Stimulated activated CD8-positive, alpha-beta memory T cell treated with anti-CD3 and anti-CD28 coated beads, Interleukin-2, amount 100 ng/mL, for 1 hour (primary cell): ENCODE measurements around the gene AKAP9.
"Not testable (repeated sequence)": the region's sequence is repeated elsewhere in the genome, so short reads cannot be mapped to it uniquely, and the experiment has no call there.

Experiments used
- DNase-seq, 2 donors: peaks; one replicate each; pipeline ENCODE4 v3.0.0-alpha.2; 2020; ENCODE audit warnings: low read depth in 2 of 2

The AKAP9 gene

DNA sequence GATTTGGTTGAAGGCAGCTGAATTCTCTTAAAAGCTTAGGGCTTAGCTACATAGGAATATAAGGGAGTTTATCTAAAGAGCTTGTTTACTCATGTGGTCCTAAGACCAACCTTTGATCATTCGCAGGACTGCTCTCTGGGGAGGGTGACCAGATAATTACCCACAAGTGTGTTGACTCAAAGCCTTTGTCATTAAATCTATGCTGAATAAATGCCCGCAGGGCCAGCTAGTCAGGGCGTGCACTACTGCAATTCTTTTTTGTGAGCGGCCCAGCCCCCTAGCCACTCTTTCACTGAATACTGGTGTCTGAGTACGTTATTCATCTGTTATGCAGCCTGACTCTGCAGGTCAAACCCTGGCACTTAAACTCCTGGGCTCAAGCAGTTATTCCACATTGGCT, 69.6 kb downstream of the AKAP9 start:
- DNase-seq = no peak

DNA sequence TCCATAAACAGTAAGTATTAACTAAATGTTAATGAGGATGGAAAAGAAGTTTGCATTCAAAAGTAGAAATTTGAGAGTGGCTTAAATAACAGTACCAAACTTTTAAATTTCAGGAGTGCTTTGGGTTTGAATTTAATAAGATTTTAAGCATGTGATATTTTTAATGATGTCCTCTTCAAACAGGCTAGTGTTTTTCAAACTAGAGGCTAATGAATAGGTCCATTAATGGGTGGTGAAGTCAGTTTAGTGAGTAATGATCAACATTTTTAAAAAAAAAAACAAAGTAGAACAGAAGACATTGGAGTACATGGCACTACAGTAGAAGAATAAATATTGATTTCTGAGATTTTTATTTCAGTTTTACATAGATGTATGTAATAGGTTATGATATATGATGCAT, 72.9 kb downstream of the AKAP9 start:
- no peak for DNase-seq

DNA sequence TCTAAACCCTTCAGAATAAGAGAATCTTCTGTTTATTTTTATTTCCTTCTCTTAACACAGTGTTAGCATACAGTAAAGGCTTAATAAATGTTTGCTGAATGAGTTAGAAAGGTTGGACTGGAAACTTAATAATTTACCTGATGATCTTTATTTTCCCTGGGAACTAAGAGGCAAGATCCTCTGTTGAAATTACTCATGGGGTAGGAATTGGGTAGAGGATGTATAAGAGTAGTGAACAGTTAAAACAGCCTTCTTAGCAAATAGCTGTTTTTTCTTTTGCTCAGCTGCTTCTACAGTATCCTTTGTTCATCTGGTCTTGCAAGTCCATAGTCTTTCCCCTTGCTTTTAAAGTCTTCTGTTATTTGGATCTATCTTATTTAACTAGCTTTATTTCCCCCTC, 80.0 kb downstream of the AKAP9 start:
- DNase-seq = no peak

DNA sequence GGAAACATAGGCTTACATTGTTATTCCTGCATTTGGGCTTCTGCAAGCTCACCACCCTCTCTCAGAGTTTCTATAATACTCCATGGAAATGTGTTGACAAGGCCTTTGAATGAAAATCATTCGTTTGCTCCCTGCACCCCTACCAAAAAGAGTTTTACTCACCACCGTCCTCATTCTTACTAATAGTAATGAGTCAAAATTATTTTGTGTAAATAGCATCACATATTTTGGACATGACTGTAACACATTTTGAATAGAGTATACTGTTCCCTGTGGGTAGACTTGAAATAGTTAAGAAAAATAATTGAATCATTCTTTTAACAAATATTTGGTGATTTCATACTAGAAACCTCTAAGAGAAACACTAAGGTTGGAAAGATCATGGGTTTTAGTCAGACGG, 84.6 kb downstream of the AKAP9 start:
- DNase-seq = no peak

DNA sequence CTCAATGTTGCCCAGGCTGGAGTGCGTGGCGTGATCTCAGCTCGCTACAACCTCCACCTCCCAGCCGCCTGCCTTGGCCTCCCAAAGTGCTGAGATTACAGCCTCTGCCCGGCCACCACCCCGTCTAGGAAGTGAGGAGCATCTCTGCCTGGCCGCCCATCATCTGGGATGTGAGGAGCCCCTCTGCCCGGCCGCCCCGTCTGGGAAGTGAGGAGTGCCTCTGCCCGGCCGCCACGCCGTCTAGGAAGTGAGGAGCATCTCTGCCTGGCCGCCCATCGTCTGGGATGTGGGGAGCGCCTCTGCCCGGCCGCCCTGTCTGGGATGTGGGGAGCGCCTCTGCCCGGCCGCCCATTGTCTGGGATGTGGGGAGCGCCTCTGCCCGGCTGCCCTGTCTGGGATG, 86.0 kb downstream of the AKAP9 start:
- DNase-seq = not testable (repeated sequence)

DNA sequence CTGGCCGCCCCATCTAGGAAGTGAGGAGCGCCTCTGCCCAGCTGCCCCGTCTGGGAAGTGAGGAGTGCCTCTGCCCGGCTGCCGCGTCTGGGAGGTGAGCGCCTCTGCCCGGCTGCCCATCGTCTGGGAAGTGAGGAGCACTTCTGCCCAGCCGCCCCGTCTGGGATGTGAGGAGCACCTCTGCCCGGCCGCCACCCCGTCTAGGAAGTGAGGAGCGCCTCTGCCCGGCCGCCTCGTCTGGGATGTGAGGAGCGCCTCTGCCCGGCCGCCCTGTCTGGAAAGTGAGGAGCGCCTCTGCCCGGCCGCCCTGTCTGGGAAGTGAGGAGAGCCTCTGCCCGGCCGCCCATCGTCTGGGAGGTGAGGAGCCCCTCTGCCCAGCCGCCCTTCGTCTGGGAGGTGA, 86.5 kb downstream of the AKAP9 start:
- DNase-seq = not testable (repeated sequence)

DNA sequence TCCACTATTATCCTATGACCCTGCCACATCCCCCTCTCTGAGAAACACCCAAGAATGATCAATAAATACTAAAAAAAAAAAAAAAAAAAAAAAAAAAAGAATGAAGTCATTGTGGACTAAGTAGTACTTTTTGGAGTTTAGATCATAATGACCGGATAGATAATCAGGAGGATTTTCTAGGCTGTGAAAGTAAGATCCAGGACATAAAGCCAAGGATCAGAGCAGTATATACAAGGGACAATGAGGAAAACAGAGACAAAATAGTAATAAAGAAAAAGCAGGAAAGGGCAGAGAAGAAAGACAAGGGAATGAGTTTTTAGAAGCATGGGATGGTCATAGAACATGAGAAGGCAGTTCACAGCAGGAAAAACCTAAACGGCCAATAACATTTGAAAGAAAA, 87.6 kb downstream of the AKAP9 start:
- no peak for DNase-seq

DNA sequence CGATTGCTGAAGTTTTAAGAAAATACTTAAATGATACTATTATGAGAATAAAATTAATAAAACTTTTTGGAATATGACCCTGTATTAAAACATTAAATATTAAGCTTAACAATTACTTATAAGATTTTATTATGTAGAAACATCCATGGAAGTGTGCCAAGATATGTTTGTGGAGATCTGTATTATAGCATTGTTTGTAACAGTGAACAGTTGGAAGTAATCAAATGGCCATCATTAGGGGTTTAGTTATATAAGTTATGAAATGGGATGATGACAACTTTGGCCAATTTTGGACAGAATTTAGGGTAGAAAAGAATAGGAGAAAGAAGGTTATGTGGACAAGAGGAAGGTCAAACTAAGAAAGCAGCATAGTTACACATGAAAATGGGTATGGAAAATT, 88.0 kb downstream of the AKAP9 start:
- no peak for DNase-seq

DNA sequence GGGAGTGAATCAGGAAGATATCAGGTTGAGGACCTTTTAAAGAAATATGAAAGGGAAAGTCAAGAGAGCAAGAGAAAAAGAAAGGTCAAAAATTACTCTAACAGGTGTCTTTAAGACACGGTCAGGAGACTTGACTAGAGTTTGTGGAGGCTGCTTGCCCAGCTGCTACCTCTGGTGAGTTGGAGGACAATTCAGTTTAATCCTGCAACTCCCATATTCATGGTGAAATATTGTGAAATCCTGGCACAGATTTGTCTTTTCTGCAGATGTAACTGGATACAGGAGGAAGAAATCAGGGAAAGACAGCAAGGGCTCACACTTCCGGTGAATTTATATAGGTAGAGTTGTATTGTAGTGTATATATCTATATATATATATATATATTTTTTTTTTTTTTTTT, 93.5 kb downstream of the AKAP9 start:
- DNase-seq = no peak

DNA sequence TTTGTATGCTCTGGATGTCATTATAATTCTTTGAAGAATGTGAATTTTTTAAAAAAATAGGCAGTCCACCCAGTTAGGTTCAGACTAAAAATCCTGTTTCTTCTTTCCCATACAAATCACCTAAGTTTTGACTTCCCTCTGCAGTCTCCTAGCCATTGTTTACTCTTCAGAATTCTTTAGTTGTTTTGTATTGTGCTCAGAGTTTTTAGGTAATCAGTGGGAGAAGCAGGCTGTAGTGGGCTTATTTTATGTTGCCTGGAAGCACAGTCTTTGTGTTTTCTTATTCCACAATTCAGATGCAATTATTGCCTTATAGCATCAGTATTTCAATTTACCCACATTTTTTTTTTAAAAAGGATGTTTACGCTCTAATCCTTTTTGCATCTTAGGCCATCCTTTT, 94.9 kb downstream of the AKAP9 start:
- DNase-seq = no peak

DNA sequence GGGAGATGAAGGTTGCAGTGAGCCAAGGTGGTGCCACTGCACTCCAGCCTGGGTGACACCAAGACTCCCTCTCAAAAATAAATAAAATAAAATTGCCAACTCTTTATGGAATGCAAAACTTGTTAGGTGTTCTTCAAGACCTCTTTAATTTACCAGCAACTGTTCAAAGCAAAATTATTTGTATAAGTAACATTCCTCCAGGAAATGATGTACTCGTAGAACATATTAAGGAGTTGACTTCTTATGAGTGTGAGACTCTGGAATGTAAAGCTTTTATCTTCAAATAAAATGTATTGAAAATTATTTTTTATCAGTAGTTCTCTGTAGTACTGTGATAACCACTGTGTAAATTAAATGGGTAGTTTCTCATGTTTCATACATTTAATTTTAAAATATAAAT, 99.2 kb downstream of the AKAP9 start:
- no peak for DNase-seq

DNA sequence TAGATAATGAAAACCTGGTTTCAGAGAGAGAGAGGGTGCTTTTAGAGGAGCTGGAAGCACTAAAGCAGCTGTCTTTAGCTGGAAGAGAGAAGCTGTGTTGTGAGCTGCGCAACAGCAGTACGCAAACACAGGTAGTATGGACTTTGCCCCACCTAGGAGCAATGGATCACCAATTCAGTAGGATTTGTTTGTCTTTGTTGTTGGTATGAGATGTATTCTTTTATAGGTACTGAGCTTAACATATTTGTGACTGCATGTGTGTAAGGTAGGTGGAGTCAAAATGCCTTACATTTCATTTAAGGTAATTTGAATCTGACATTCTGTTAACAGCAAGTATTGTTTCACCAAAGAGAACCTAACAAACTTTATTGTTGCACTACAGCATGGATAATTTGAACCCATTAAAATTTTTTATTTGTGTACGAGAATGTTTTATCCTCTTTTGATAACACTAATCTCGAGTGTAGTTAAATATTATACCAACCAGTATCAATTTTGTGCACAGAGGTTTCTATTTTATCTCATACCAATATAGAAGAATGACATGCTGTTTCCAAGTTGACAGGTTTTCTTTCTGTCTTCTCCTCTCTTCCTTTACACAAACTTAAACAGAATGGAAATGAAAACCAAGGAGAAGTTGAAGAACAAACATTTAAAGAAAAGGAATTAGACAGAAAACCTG, 101.5 kb downstream of the AKAP9 start:
- DNase-seq = no peak

DNA sequence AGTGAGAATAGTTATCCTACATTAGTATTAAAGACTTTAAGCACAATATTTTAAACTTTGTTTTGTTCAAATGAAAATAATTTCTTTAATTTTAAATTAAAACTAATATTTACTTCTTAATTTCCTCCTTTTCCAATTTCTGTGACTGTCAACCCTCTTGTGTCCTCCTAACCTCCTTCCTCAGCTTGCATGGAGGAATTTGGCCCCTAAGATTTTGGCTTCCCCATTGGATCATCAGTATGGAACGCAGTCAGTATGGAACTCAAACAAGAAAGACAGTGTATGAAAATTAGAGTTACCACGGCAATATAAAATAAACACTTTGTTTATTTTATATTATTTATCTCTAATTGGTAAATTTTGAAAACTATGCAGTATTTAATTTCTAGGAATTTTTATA, 102.4 kb downstream of the AKAP9 start:
- no peak for DNase-seq

DNA sequence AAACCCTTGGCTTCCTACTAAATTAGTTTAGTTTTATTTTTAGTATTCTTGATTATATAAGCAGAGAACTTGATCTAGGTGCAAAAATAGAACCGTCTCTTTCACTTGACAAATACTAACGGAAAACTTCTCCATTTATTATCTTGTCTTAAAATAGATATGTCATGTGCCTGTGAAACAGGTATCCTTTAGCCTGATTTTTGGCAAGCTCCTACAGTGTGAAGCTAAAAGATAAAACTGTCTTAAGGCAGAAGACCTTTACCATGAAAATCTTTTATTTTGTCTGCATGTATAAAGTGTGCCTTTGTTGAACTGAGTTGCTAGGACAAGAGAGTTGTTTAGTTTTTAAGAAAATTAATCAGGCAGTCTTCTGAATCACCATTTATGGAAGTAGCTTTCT, 103.0 kb downstream of the AKAP9 start:
- DNase-seq = no peak

DNA sequence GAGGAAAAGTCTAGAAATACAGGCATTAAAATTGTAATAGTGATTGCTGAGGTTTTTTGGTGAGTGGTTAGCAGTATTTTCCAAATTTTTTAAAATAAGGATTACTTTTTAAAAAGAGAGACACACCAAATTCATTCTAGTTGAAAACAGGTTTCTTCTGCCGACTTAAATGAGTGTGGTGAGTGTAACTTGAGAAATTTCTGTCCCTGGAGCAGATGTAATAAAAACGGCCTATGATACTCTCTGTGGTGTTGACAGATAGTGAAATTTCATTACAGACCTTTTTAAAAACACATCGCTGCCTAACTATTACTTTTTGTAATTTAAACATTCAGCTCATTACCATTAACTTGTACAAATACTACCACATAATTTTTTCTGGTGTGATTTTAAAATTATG, 103.5 kb downstream of the AKAP9 start:
- DNase-seq = no peak

DNA sequence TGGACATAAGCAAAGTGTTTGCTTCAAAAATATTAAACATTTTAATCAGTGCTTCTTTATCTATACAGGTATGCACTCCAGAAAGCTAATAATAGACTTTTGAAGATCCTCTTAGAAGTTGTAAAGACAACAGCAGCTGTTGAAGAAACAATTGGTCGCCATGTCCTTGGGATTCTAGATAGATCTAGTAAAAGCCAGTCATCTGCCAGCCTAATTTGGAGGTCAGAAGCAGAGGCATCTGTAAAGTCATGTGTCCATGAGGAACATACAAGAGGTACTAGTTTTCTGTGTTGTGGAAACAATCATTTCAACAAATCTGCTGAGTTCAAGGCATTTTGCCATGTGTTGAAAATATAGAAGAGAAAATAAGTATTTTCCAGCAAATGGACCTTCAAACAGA, 104.3 kb downstream of the AKAP9 start:
- DNase-seq = no peak

DNA sequence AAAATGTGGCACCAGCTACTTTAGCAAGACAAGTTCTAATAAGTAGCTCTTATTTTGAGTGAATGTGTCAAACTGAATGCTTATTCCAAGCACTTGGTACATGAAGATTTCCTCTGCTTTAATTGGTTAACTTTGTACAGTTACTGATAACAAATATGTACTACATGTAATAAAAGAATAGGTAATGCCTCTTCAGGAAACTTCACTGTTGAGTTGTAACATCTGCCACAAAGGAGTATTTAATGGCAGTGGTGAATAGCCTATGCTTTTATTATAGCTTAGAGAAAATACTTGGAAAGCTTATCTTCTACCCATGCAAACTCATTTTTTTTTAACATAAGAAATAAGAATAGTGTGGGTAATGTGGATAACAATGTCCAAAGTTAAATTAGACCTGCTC, 111.0 kb downstream of the AKAP9 start:
- DNase-seq = no peak

DNA sequence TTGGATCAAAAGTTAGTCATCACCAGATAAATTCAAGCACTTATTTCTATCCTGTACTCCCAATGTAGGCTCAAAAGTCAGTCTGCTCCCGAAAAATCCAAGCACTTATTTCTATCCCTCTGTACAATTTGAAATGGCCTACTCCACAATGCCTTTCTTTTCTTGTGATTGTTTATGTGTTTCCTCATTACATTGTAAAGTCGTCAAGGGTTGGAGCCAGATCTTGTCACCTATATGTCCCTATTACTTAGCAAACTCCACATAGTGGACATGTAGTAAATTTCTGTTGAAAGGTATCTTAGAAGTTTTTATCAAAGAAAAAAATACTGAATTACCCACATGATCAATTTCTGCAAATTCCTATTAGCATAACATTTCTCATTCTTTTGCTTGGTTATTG, 111.5 kb downstream of the AKAP9 start:
- DNase-seq = no peak

DNA sequence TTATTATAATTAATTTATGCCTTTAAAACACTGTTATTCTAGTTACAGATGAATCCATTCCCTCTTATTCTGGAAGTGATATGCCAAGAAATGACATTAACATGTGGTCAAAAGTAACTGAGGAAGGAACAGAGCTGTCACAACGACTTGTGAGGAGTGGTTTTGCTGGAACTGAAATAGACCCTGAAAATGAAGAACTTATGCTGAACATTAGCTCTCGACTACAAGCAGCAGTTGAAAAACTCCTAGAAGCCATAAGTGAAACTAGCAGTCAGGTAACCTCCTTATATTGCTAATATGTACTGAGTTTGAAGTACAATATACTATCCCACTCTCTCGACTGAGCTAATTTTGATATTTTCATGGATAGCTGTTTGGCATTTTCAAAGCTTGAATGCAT, 112.0 kb downstream of the AKAP9 start:
- no peak for DNase-seq

DNA sequence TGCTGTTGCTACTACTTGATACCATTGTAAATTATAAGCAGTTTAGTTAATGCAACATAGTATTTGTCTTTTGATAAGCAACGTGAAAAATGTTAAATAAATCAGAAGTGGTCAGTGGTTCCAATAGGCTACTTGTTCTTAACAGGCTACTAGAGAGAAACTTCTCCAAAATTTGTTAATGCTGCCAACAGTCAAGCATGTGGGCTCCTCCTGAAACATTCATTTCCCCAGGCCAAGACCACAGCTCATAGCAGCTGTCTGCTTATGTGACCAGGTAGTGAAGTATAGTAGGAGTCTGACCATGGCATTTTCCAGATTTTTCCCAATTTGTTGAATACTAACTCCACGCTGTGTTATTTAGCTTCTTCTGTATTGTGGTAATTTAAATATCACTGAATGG, 112.7 kb downstream of the AKAP9 start:
- DNase-seq = no peak

DNA sequence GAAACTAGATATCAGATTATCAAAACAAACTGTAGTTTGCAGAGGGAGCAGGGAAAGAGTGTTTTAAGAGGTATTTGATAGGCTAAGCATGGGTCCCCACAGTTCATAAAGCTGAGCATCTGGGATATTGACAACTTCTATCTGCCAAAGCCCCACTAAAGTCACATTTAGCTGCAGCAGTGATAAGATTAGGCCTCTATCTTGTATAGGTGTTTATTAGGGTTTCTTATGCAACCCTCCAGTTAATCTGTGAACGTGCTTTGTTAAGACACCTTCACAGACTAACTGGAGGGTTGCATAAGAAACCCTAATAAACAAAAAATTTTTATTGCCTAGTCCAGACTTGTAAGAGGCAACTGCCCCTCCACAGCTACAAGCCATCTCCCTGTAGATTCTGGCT, 115.6 kb downstream of the AKAP9 start:
- no peak for DNase-seq

DNA sequence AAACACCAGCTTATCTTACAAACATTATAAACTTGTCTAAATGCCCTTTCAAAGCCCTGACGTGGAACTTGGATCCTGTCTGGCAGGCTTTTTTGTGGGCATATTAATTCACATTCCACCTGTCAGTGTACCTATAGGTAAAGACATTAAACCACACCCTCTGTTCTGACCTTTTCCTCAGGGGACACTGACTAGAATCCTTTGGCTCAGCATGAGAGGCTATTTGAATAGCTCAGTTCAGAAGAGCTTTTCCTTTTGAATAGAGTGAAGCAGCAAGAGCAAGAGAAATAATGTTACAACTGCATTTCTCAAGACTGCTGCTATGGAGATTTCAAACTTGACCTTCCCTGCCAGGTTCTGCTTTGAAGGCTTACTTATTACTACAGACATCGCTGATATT, 116.7 kb downstream of the AKAP9 start:
- no peak for DNase-seq

DNA sequence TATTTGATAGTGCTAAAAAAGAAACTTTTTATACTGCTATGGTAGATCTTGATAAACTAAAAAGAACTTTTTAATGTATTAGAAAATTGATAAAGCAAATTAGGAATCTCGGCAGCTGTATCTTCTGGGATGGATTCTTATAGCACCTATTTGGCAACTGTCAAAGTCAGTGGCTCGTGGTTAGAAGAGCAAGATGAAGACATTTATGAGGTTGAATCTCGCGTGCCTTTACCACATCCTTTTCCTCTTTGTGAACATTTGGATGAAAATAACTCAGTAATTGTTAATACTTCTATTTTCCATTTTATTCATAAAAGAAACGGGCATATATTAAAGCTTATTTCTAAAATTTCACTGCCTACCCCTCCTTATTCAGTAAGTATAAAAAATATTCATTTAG, 117.4 kb downstream of the AKAP9 start:
- DNase-seq = no peak

DNA sequence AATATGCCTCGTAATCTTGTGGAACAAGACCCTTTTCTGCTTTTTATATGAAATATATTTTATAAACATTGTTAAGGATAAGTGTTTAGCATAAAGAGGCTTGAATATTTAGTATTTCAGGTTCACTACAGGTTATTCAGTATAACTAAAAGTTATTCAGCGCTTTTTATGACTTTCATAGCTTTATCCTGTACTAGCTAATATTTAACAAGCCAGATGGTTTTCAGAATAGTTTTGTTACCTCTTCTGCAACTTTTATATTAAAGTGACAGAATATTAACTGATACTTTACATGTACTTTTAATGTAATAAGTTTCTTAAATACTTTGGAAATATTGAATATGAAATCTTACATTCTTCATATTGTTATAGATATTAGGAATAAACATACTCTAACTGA, 118.2 kb downstream of the AKAP9 start:
- DNase-seq = no peak

DNA sequence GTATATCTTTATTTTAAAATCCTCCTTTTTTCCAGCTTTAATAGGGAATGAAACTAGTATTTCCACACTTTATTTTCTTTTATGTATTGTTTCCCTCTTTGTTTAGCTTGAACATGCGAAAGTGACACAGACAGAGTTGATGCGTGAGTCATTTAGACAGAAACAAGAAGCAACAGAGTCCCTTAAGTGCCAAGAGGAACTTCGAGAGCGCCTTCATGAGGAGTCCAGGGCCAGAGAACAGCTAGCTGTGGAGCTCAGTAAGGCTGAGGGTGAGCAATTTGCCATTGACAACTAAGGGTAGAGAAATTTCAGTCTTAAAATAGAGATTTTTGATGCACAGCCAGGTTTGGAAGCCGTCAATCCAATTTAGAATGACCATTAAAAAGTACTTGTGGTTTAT, 120.5 kb downstream of the AKAP9 start:
- DNase-seq = no peak
